ENCODE measurements around the gene ACTR6.

- TF ChIP-seq CBFB (IDR thresholded peaks at IDR 0.05; ENCODE audit: low read depth) (no peak), EED (IDR thresholded peaks at IDR 0.05; ENCODE audit: low read depth) (no peak), REST (IDR thresholded peaks at IDR 0.05; ENCODE audit: low read depth, low read length) (no peak), CTCF (IDR thresholded peaks at IDR 0.05 in 2 of 3, conservative IDR thresholded peaks at IDR 0.05 in 1 of 3; ENCODE audit: control insufficient read depth in 2 of 3, extremely low read depth in 1 of 3, insufficient read depth in 1 of 3, low read depth in 3 of 3, low read length in 3 of 3) (no peak), POLR2A (IDR thresholded peaks at IDR 0.05; ENCODE audit: low read depth, low read length) (no peak), EZH2 (IDR thresholded peaks at IDR 0.05; ENCODE audit: borderline replicate concordance, control insufficient read depth, low read depth, low read length) (no peak), ZBED1 (IDR thresholded peaks at IDR 0.05; ENCODE audit: borderline replicate concordance) (no peak), SRF (IDR thresholded peaks at IDR 0.05; ENCODE audit: low read depth in 2 of 2, low read length in 2 of 2) (no peak), NR2F1 (conservative IDR thresholded peaks at IDR 0.05) (no peak), NFYB (IDR thresholded peaks at IDR 0.05; ENCODE audit: insufficient read depth, low read depth, low read length) (no peak), POU2F2 (IDR thresholded peaks at IDR 0.05; ENCODE audit: borderline replicate concordance, low read depth, low read length) (no peak), FOS (IDR thresholded peaks at IDR 0.05; ENCODE audit: borderline replicate concordance, extremely low read depth, insufficient read length) (no peak), CEBPB (IDR thresholded peaks at IDR 0.05; ENCODE audit: borderline replicate concordance in 1 of 2, low read depth in 2 of 2, low read length in 2 of 2) (no peak)
Measured at GRCh38 chr12:100169345-100169744, 31.3 kb upstream of the ACTR6 start.

Data from GM12878 (cell line).